22Rv1 (cell line): Measurements from ENCODE around the gene MLN.

Source experiments
- ZFX ChIP-seq: fragments of 450-650 bp; IDR thresholded peaks from 2 replicates; pipeline ENCODE4 v1.6.1; 2017; ENCODE audit warnings: antibody characterized with exemption, borderline replicate concordance
- TF ChIP-seq, protein P1 (sequence below): fragments of 450-650 bp; IDR thresholded peaks from 2 replicates; pipeline ENCODE4 v1.5.1; 2017; ENCODE audit warnings: mild to moderate bottlenecking

DNA sequence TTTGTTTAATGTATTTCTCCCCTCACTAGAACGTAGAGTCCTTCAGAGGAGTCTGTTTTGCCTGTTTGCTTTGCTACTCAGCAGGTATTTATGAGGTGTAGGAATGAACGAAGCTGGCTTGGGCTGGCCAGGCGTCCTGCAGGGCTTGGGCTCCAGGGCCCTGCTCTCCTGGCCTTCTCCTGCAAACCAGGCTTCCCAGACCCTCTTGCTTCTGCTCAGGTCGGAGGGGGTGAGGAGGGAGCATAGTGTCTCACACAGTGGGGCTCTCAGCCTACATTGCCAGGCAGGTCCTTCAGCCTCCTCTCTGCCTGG is 24.6 kb upstream of the MLN start:
- TF ChIP-seq, protein P1, sequence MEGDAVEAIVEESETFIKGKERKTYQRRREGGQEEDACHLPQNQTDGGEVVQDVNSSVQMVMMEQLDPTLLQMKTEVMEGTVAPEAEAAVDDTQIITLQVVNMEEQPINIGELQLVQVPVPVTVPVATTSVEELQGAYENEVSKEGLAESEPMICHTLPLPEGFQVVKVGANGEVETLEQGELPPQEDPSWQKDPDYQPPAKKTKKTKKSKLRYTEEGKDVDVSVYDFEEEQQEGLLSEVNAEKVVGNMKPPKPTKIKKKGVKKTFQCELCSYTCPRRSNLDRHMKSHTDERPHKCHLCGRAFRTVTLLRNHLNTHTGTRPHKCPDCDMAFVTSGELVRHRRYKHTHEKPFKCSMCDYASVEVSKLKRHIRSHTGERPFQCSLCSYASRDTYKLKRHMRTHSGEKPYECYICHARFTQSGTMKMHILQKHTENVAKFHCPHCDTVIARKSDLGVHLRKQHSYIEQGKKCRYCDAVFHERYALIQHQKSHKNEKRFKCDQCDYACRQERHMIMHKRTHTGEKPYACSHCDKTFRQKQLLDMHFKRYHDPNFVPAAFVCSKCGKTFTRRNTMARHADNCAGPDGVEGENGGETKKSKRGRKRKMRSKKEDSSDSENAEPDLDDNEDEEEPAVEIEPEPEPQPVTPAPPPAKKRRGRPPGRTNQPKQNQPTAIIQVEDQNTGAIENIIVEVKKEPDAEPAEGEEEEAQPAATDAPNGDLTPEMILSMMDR = no peak
- no peak for TF ChIP-seq ZFX
